Common myeloid progenitor, CD34-positive (primary cell): ENCODE measurements around the gene ITGA2.
"Not testable (repeated sequence)": the region's sequence is repeated elsewhere in the genome, so short reads cannot be mapped to it uniquely, and the experiment has no call there.

Experiments used
- CTCF ChIA-PET: fragments of 350-600 bp; sonication (Branson Sonifier 250); formaldehyde crosslinking; loops from one replicate; lab custom pipeline; 2021; ENCODE audit warnings: antibody characterized with exemption; lab: Charles Lee
- POLR2A ChIA-PET: fragments of 350-600 bp; sonication (Branson Sonifier 250); formaldehyde crosslinking; loops from one replicate; lab custom pipeline; 2021; ENCODE audit warnings: antibody characterized with exemption; lab: Charles Lee
- DNase-seq, 3 donors: peaks; one replicate each; pipeline versions ENCODE4 v3.0.0 to v3.0.0-alpha.2; 2013
- H3K27ac ChIP-seq, 2 experiments: 1 replicate in 1 of 2; 2 replicates in 1 of 2; pipeline ENCODE4 v1.7.0; 2013; ENCODE audit warnings: inconsistent platforms in 2 of 2, low read length in 2 of 2, mild to moderate bottlenecking in 2 of 2, low read depth in 1 of 2, moderate library complexity in 1 of 2; ENCODE audit not compliant: severe bottlenecking in 2 of 2, insufficient read depth in 1 of 2, poor library complexity in 1 of 2
- H3K27me3 ChIP-seq, 5 experiments: replicated peaks in 2 of 5; 1 replicate in 3 of 5; 2 replicates in 2 of 5; pipeline versions ENCODE4 v1.6.1 to v1.7.0; 2013; ENCODE audit warnings: low read length in 4 of 5, mild to moderate bottlenecking in 2 of 5, moderate library complexity in 2 of 5, inconsistent platforms in 1 of 5; ENCODE audit not compliant: insufficient read depth in 5 of 5, control insufficient read depth in 4 of 5
- H3K36me3 ChIP-seq, 4 experiments: 1 replicate in 2 of 4; 2 replicates in 2 of 4; pipeline versions ENCODE4 v1.6.1 to v1.7.0; 2013; ENCODE audit warnings: low read length in 3 of 4, control low read depth in 1 of 4, mild to moderate bottlenecking in 1 of 4; ENCODE audit not compliant: control insufficient read depth in 4 of 4, insufficient read depth in 4 of 4
- H3K4me1 ChIP-seq, 4 experiments: 1 replicate in 3 of 4; 2 replicates in 1 of 4; pipeline versions ENCODE4 v1.6.1 to v1.7.1; 2013; ENCODE audit warnings: low read length in 3 of 4, mild to moderate bottlenecking in 3 of 4, control low read depth in 1 of 4, inconsistent platforms in 1 of 4, moderate library complexity in 1 of 4; ENCODE audit not compliant: control insufficient read depth in 4 of 4, insufficient read depth in 4 of 4; ENCODE audit errors: control extremely low read depth in 1 of 4
- H3K4me3 ChIP-seq, 7 experiments: 1 replicate in 4 of 7; 2 replicates in 3 of 7; pipeline versions ENCODE4 v1.5.1 to v1.7.0; 2013; ENCODE audit warnings: mild to moderate bottlenecking in 7 of 7, low read length in 6 of 7, moderate library complexity in 6 of 7, inconsistent platforms in 2 of 7, low read depth in 2 of 7, control low read depth in 1 of 7; ENCODE audit not compliant: insufficient read depth in 4 of 7, control insufficient read depth in 1 of 7; ENCODE audit errors: extremely low read depth in 1 of 7
- H3K9me3 ChIP-seq, 5 experiments: 1 replicate in 4 of 5; 2 replicates in 1 of 5; pipeline versions ENCODE4 v1.6.1 to v1.7.1; 2013; ENCODE audit warnings: low read length in 4 of 5, mild to moderate bottlenecking in 2 of 5, inconsistent platforms in 1 of 5, low read depth in 1 of 5, moderate library complexity in 1 of 5; ENCODE audit not compliant: control insufficient read depth in 4 of 5, insufficient read depth in 2 of 5; ENCODE audit errors: control extremely low read depth in 1 of 5
- WGBS: methylation state at CpG from one replicate; pipeline ENCODE4 v1.1.5; 2013; ENCODE audit not compliant: insufficient coverage; 5-methylcytosine and 5-hydroxymethylcytosine counted together

ITGA2 gene

DNA sequence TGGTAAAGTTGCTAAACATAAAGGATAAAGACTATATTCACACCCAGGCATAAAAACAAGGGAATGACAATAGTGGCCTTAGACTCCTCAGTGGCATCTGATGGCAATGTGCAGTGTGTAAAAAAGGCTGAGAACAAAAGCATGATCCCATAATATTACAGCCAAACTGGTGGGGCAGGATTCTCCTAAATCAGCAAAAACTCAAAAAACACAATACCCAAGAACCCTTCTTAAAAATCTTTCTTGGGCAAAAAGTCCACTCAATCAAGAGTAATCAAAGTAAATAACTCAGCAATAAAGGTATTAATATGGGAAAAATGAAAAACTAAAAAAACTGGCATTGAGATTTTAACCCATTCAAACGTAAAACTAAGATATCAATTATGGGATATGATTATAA, 122.0 kb downstream of the ITGA2 start:
- no peak for DNase-seq
- Histone ChIP-seq H3K36me3 (peaks cover 0 to 6% (median 2%) of the 10 kb centered on the region in 4 experiments), H3K27me3 (no peaks in the 10 kb centered on the region), H3K4me3 (no peak overlapping the region), H3K27ac (no peak overlapping the region), H3K9me3 (no peaks in the 10 kb centered on the region), H3K4me1 (peaks cover 6 to 19% (median 15%) of the 10 kb centered on the region in 4 experiments)
- POLR2A ChIA-PET = no interaction called here
- CTCF ChIA-PET = interaction anchor here (0.6 kb wide), 1 partner anchor 162 kb away, joined by 3 read pairs; no protein-coding TSS in a partner anchor
- WGBS = no CpG with 5 or more reads among the region's 1 CpG

DNA sequence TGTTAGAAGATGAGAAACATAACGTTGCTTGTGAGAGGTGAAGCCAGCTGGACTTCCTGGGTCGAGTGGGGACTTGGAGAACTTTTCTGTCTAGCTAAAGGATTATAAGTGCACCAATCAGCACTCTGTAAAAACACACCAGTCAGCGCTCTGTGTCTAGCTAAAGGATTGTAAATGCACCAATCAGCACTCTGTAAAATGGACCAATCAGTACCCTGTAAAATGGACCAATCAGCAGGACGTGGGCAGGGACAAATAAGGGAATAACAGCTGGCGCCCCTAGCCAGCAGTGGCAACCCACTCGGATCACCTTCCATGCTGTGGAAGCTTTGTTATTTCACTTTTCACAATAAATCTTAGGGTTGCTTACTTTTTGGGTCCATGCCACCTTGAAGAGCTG, 123.2 kb downstream of the ITGA2 start:
- 98% methylated on average over 5 of the region's 6 CpGs for WGBS
- CTCF ChIA-PET = interaction anchor here (0.7 kb wide), 1 partner anchor 1738 kb away, joined by 3 read pairs; no protein-coding TSS in a partner anchor
- H3K27me3 ChIP-seq, H3K9me3 ChIP-seq, H3K36me3 ChIP-seq, POLR2A ChIA-PET, DNase-seq, H3K4me3 ChIP-seq, H3K27ac ChIP-seq: not testable (repeated sequence)
- peaks cover 6 to 19% (median 15%) of the 10 kb centered on the region in 4 experiments for H3K4me1 ChIP-seq

DNA sequence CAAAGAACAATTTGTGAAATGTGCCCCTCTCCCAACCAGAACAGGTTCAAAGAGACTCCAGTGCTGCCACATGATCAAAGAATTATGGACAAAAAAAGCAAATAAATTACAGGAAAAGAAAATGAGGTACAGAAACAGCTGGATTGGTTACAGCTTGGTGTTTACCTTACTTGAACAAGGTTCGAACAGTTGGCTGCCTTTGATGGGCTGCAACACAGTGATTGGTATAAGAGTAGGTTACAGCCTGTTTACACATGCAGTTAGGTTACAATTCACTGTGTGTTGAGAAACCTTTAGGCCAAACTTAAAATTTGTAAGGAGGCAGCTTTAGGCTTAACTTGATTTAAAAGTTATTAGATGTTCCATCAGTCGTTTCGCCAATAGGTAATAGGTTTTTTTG, 123.8 kb downstream of the ITGA2 start:
- Histone ChIP-seq H3K4me3 (no peak overlapping the region), H3K27ac (no peak overlapping the region), H3K36me3 (no peaks in the 10 kb centered on the region), H3K4me1 (peaks cover 6 to 19% (median 15%) of the 10 kb centered on the region in 4 experiments), H3K27me3 (no peaks in the 10 kb centered on the region), H3K9me3 (no peaks in the 10 kb centered on the region)
- ChIA-PET CTCF (interaction anchor here (1.0 kb wide), 1 partner anchor 10 kb away, joined by 3 read pairs; no protein-coding TSS in a partner anchor), POLR2A (no interaction called here)
- 100% methylated on average over 1 of the region's 3 CpGs for WGBS
- no peak for DNase-seq

DNA sequence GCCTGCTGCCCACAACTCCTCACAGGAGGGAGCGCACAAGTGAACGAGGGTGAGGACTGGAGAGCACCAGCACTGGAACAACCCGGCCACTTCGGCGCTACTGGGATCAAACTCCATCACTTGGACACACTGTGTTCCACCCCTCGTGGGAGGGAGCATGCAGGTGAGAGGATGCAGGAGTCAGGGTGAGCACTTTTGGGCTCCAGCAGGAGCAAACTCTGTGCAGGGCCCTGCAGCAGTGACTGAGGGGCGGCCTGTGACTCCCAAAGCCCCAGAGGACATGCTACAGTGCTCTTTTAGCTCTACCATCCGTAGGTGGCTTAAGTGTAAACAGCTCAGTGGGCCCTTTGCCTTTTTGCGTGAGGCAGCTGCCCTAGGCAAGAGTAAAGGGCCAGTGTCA, 124.8 kb downstream of the ITGA2 start:
- CTCF ChIA-PET = interaction anchor here (0.9 kb wide), 1 partner anchor 170 kb away, joined by 3 read pairs; no protein-coding TSS in a partner anchor

DNA sequence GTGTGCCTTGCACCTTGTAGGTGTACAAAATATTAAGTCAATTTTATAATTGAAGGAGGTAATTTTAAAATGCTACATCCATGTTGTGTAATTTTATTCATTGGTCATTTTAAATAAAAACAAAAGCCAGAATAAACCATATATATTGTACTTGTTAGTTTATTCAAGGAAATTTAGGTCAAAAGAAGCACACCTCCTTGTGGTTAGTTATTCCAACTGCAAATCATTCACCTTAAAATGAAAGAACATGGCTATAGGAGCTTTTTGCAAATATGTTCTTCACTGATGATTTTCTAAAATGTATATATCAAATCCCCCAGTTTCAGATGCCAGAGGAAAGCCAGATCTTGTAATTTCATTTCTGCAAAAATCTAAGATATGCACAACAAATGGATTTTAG, 125.8 kb downstream of the ITGA2 start:
- DNase-seq = peak in 2 of 3 donors; percentile 31 to 36
- POLR2A ChIA-PET = no interaction called here
- Histone ChIP-seq H3K36me3 (no peaks in the 10 kb centered on the region), H3K4me1 (peaks cover 4 to 10% (median 9%) of the 10 kb centered on the region in 4 experiments), H3K9me3 (no peaks in the 10 kb centered on the region), H3K4me3 (no peak overlapping the region), H3K27me3 (no peaks in the 10 kb centered on the region), H3K27ac (no peak overlapping the region)
- CTCF ChIA-PET = interaction anchor here (0.6 kb wide), 1 partner anchor 1197 kb away, joined by 3 read pairs; no protein-coding TSS in a partner anchor

More for the DNA sequence above, 124.8 kb downstream of the ITGA2 start:
- no peak overlapping the region for H3K27ac ChIP-seq
- peaks cover 6 to 15% (median 11%) of the 10 kb centered on the region in 4 experiments for H3K4me1 ChIP-seq
- H3K4me3 ChIP-seq = no peak overlapping the region
- H3K9me3 ChIP-seq = no peaks in the 10 kb centered on the region
- H3K27me3 ChIP-seq = no peaks in the 10 kb centered on the region
- no peaks in the 10 kb centered on the region for H3K36me3 ChIP-seq
- POLR2A ChIA-PET = no interaction called here
- no peak for DNase-seq
- 100% methylated on average over 8 of the region's 9 CpGs for WGBS

DNA sequence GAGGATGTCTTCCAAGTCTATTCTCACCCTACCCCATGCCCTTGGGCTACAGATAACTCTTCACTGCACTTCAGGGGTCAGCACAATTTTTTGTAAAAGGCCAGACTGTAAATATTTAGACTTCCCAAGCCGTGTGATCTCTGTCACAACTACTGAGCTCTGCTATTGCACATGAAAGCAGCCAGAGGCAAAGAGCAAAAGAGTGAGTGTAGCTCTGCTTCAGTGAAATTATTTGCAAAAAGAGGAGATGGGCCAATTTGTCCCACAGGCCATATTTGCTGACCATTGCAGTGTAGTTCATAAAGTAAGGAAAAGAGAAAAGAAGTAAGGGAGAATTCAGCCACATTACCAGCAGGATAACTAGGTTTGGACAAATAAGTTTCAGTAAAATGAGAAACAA, 127.4 kb downstream of the ITGA2 start:
- H3K36me3 ChIP-seq = no peaks in the 10 kb centered on the region
- WGBS = no CpG with 5 or more reads among the region's 1 CpG
- ChIA-PET CTCF (no interaction called here), POLR2A (no interaction called here)
- no peak overlapping the region for H3K27ac ChIP-seq
- H3K27me3 ChIP-seq = no peaks in the 10 kb centered on the region
- H3K4me3 ChIP-seq = no peak overlapping the region
- no peak for DNase-seq
- no peaks in the 10 kb centered on the region for H3K4me1 ChIP-seq
- no peaks in the 10 kb centered on the region for H3K9me3 ChIP-seq

DNA sequence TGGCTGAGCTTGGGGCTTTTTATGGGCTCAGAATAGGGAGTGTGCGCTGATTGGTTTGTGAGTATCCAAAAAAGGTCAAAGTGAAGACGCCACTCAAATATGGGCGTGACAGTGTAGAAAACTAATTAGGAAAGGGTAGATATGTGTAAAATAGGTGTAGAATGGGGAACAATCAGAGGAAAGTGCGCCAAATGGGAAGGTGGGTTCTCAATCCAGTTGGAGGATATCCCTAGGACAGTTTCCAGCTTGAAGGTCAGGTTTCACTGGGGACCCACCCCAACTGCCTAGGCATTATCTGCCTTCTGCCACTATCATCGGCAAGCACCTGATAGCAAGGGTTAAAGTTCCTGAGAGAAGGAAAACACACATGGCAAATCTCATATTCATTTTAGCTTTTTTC, 129.7 kb downstream of the ITGA2 start:
- no peaks in the 10 kb centered on the region for H3K36me3 ChIP-seq
- CTCF ChIA-PET = interaction anchor here (1.8 kb wide), 1 partner anchor 22 kb away, joined by 4 read pairs; no protein-coding TSS in a partner anchor
- no peaks in the 10 kb centered on the region for H3K9me3 ChIP-seq
- no peak for DNase-seq
- H3K27ac ChIP-seq = no peak overlapping the region
- H3K4me1 ChIP-seq = no peaks in the 10 kb centered on the region
- no peak overlapping the region for H3K4me3 ChIP-seq
- POLR2A ChIA-PET = no interaction called here
- 98% methylated on average over 4 of the region's 5 CpGs for WGBS
- no peaks in the 10 kb centered on the region for H3K27me3 ChIP-seq
